Measurements from ENCODE around the gene HELZ.
A peak's percentile ranks its signal among the peaks of the same experiment; 100 is the strongest.
"Not testable (repeated sequence)": the region's sequence is repeated elsewhere in the genome, so short reads cannot be mapped to it uniquely, and the experiment has no call there.

Gene HELZ

GRCh38 chr17:67137026-67137370 is 108.0 kb downstream of the HELZ start:
- no peak for ATAC-seq
- Mint-ChIP-seq H3K9me3 (no peaks in the 10 kb centered on the region), H3K4me3 (no peak overlapping the region), H3K27me3 (no peaks in the 10 kb centered on the region), H3K4me1 (no peaks in the 10 kb centered on the region), H3K27ac (no peak overlapping the region), H3K36me3 (peaks cover 56% of the 10 kb centered on the region)

- H3K4me1 Mint-ChIP-seq: no peaks in the 10 kb centered on the region
- no peaks in the 10 kb centered on the region for H3K9me3 Mint-ChIP-seq
- no peak overlapping the region for H3K4me3 Mint-ChIP-seq
- peaks cover 58% of the 10 kb centered on the region for H3K36me3 Mint-ChIP-seq
- no peaks in the 10 kb centered on the region for H3K27me3 Mint-ChIP-seq
- no peak overlapping the region for H3K27ac Mint-ChIP-seq
- ATAC-seq: no peak
These were observed 108.6 kb downstream of the HELZ start for GRCh38 chr17:67136191-67137025.

- Mint-ChIP-seq H3K4me1 (no peaks in the 10 kb centered on the region), H3K36me3 (peaks cover 53% of the 10 kb centered on the region), H3K27me3 (no peaks in the 10 kb centered on the region), H3K9me3 (no peaks in the 10 kb centered on the region), H3K4me3 (no peak overlapping the region), H3K27ac (no peak overlapping the region)
- ATAC-seq: no peak
These were observed 111.8 kb downstream of the HELZ start for GRCh38 chr17:67133161-67133560.

- H3K4me1 Mint-ChIP-seq: peaks cover under 1% of the 10 kb centered on the region
- H3K9me3 Mint-ChIP-seq: no peaks in the 10 kb centered on the region
- no peak for ATAC-seq
- H3K4me3 Mint-ChIP-seq: no peak overlapping the region
- H3K36me3 Mint-ChIP-seq: peaks cover 52% of the 10 kb centered on the region
- H3K27ac Mint-ChIP-seq: no peak overlapping the region
- no peaks in the 10 kb centered on the region for H3K27me3 Mint-ChIP-seq
These were observed 112.6 kb downstream of the HELZ start for GRCh38 chr17:67132366-67132765.

- H3K4me3 Mint-ChIP-seq: no peak overlapping the region
- peaks cover 7% of the 10 kb centered on the region for H3K4me1 Mint-ChIP-seq
- peaks cover 42% of the 10 kb centered on the region for H3K36me3 Mint-ChIP-seq
- ATAC-seq: no peak
- H3K9me3 Mint-ChIP-seq: no peaks in the 10 kb centered on the region
- no peaks in the 10 kb centered on the region for H3K27me3 Mint-ChIP-seq
- no peak overlapping the region for H3K27ac Mint-ChIP-seq
These were observed 114.2 kb downstream of the HELZ start for GRCh38 chr17:67130768-67131167.

- H3K4me3 Mint-ChIP-seq: no peak overlapping the region
- no peaks in the 10 kb centered on the region for H3K27me3 Mint-ChIP-seq
- H3K36me3 Mint-ChIP-seq: peaks cover 43% of the 10 kb centered on the region
- ATAC-seq: no peak
- no peak overlapping the region for H3K27ac Mint-ChIP-seq
- no peaks in the 10 kb centered on the region for H3K9me3 Mint-ChIP-seq
- peaks cover 7% of the 10 kb centered on the region for H3K4me1 Mint-ChIP-seq
These were observed 115.7 kb downstream of the HELZ start for GRCh38 chr17:67129283-67129682.

- no peaks in the 10 kb centered on the region for H3K9me3 Mint-ChIP-seq
- no peak for ATAC-seq
- peaks cover 7% of the 10 kb centered on the region for H3K4me1 Mint-ChIP-seq
- peaks cover 43% of the 10 kb centered on the region for H3K36me3 Mint-ChIP-seq
- H3K27me3 Mint-ChIP-seq: no peaks in the 10 kb centered on the region
- H3K27ac Mint-ChIP-seq: no peak overlapping the region
- H3K4me3 Mint-ChIP-seq: no peak overlapping the region
These were observed 116.3 kb downstream of the HELZ start for GRCh38 chr17:67128700-67129099.

GRCh38 chr17:67127925-67128324 is 117.1 kb downstream of the HELZ start:
- H3K36me3 Mint-ChIP-seq: peaks cover 43% of the 10 kb centered on the region
- H3K9me3 Mint-ChIP-seq: no peaks in the 10 kb centered on the region
- H3K4me1 Mint-ChIP-seq: peaks cover 7% of the 10 kb centered on the region
- no peaks in the 10 kb centered on the region for H3K27me3 Mint-ChIP-seq
- no peak for ATAC-seq
- no peak overlapping the region for H3K27ac Mint-ChIP-seq
- no peak overlapping the region for H3K4me3 Mint-ChIP-seq

GRCh38 chr17:67126983-67127382 is 118.0 kb downstream of the HELZ start:
- Mint-ChIP-seq H3K4me1 (peaks cover 7% of the 10 kb centered on the region), H3K27ac (peak overlapping the region; percentile 19), H3K36me3 (peaks cover 38% of the 10 kb centered on the region), H3K9me3 (no peaks in the 10 kb centered on the region), H3K4me3 (no peak overlapping the region), H3K27me3 (no peaks in the 10 kb centered on the region)
- no peak for ATAC-seq

GRCh38 chr17:67126543-67126942 is 118.5 kb downstream of the HELZ start:
- H3K27me3 Mint-ChIP-seq, H3K4me1 Mint-ChIP-seq, ATAC-seq, H3K4me3 Mint-ChIP-seq, H3K9me3 Mint-ChIP-seq: not testable (repeated sequence)
- Mint-ChIP-seq H3K36me3 (peaks cover 35% of the 10 kb centered on the region), H3K27ac (peak overlapping the region; percentile 19)

GRCh38 chr17:67125924-67126323 is 119.1 kb downstream of the HELZ start:
- Mint-ChIP-seq H3K36me3 (peaks cover 33% of the 10 kb centered on the region), H3K9me3 (no peaks in the 10 kb centered on the region)

GRCh38 chr17:67125417-67125816 is 119.6 kb downstream of the HELZ start:
- Mint-ChIP-seq H3K9me3 (no peaks in the 10 kb centered on the region), H3K36me3 (peaks cover 36% of the 10 kb centered on the region), H3K27me3 (no peaks in the 10 kb centered on the region), H3K4me3 (no peak overlapping the region), H3K27ac (no peak overlapping the region), H3K4me1 (peaks cover 7% of the 10 kb centered on the region)
- no peak for ATAC-seq

More at GRCh38 chr17:67125924-67126323, 119.1 kb downstream of the HELZ start:
- H3K4me1 Mint-ChIP-seq: peaks cover 7% of the 10 kb centered on the region
- no peak for ATAC-seq
- no peak overlapping the region for H3K27ac Mint-ChIP-seq
- H3K4me3 Mint-ChIP-seq: no peak overlapping the region
- H3K27me3 Mint-ChIP-seq: no peaks in the 10 kb centered on the region

- no peaks in the 10 kb centered on the region for H3K9me3 Mint-ChIP-seq
- H3K4me3 Mint-ChIP-seq: no peak overlapping the region
- no peaks in the 10 kb centered on the region for H3K27me3 Mint-ChIP-seq
- ATAC-seq: no peak
- H3K36me3 Mint-ChIP-seq: peaks cover 41% of the 10 kb centered on the region
- no peak overlapping the region for H3K27ac Mint-ChIP-seq
- peaks cover 7% of the 10 kb centered on the region for H3K4me1 Mint-ChIP-seq
These were observed 120.4 kb downstream of the HELZ start for GRCh38 chr17:67124450-67125148.

GRCh38 chr17:67123699-67124098 is 121.3 kb downstream of the HELZ start:
- no peak for ATAC-seq
- H3K4me1 Mint-ChIP-seq: peaks cover 7% of the 10 kb centered on the region
- no peaks in the 10 kb centered on the region for H3K27me3 Mint-ChIP-seq
- no peaks in the 10 kb centered on the region for H3K9me3 Mint-ChIP-seq
- no peak overlapping the region for H3K27ac Mint-ChIP-seq
- peaks cover 47% of the 10 kb centered on the region for H3K36me3 Mint-ChIP-seq
- H3K4me3 Mint-ChIP-seq: no peak overlapping the region

GRCh38 chr17:67121316-67121891 is 123.6 kb downstream of the HELZ start:
- Mint-ChIP-seq H3K27me3 (no peaks in the 10 kb centered on the region), H3K4me3 (no peak overlapping the region), H3K27ac (no peak overlapping the region), H3K36me3 (peaks cover 54% of the 10 kb centered on the region), H3K4me1 (no peaks in the 10 kb centered on the region), H3K9me3 (peaks cover 1% of the 10 kb centered on the region)
- no peak for ATAC-seq

GRCh38 chr17:67119102-67119501 is 125.9 kb downstream of the HELZ start:
- Mint-ChIP-seq H3K4me1 (no peaks in the 10 kb centered on the region), H3K9me3 (peaks cover 7% of the 10 kb centered on the region), H3K27ac (no peak overlapping the region), H3K4me3 (no peak overlapping the region), H3K27me3 (no peaks in the 10 kb centered on the region), H3K36me3 (peaks cover 63% of the 10 kb centered on the region)
- ATAC-seq: no peak

All from stimulated activated memory B cell treated with anti-CD40 and anti-IgM and Interleukin-4, amounts not matched to agents 10 μg/mL and 1 μg/mL and 100 μg/mL, for 72 hours (primary cell).